HepG2 (cell line): Measurements from ENCODE around the gene NMRAL1. TPM values are rescaled to one million over a fixed set of nuclear protein-coding genes. Genes with fewer than 3 reads are reported as not detected.

Experiments
- AFF4 ChIP-seq: sonication (generic); formaldehyde crosslinking; IDR thresholded peaks from 2 replicates; pipeline ENCODE4 v1.4.0; 2020; ENCODE audit warnings: missing genetic modification reagents
- DMTF1 ChIP-seq: sonication (generic); formaldehyde crosslinking; IDR thresholded peaks from 2 replicates; pipeline ENCODE4 v1.4.0; 2020; ENCODE audit warnings: mild to moderate bottlenecking, missing genetic modification reagents
- DR1 ChIP-seq: sonication (generic); formaldehyde crosslinking; IDR thresholded peaks from 2 replicates; pipeline ENCODE4 v1.8.0; 2021; ENCODE audit warnings: mild to moderate bottlenecking, missing genetic modification reagents, inconsistent platforms
- EP300 ChIP-seq, 3 experiments: sonication (generic) in 1 of 3; formaldehyde crosslinking in 1 of 3; IDR thresholded peaks; 2 replicates each; pipeline versions ENCODE4 v1.5.1 to v1.6.1; 2011 to 2020; ENCODE audit warnings: low read depth in 2 of 3, low read length in 2 of 3, borderline replicate concordance in 1 of 3, improper control_type of control experiment in 1 of 3, mild to moderate bottlenecking in 1 of 3, missing genetic modification reagents in 1 of 3, moderate library complexity in 1 of 3
- NFIC ChIP-seq: IDR thresholded peaks from 2 replicates; pipeline ENCODE4 v1.6.1; 2012; ENCODE audit warnings: mild to moderate bottlenecking, low read length, inconsistent platforms
- NR2C2 ChIP-seq: sonication (generic); formaldehyde crosslinking; IDR thresholded peaks from 2 replicates; pipeline ENCODE4 v1.4.0; 2020; ENCODE audit warnings: missing genetic modification reagents, mild to moderate bottlenecking, moderate library complexity, borderline replicate concordance
- RNF219 ChIP-seq: sonication (generic); formaldehyde crosslinking; IDR thresholded peaks from 2 replicates; pipeline ENCODE4 v1.5.0; 2020; ENCODE audit warnings: mild to moderate bottlenecking, missing genetic modification reagents
- SP1 ChIP-seq, 2 experiments: fragments of 450-650 bp in 1 of 2; sonication (generic) in 1 of 2; formaldehyde crosslinking in 1 of 2; IDR thresholded peaks; 2 replicates each; pipeline versions ENCODE4 v1.4.0 to v1.6.1; 2016 to 2020; ENCODE audit warnings: missing genetic modification reagents in 1 of 2
- TARDBP ChIP-seq: sonication (generic); formaldehyde crosslinking; IDR thresholded peaks from 2 replicates; pipeline ENCODE4 v1.8.0; 2022; ENCODE audit warnings: mild to moderate bottlenecking, missing genetic modification reagents
- TCF12 ChIP-seq, 2 experiments: fragments of 450-650 bp in 1 of 2; sonication (generic) in 1 of 2; formaldehyde crosslinking in 1 of 2; IDR thresholded peaks; 2 replicates each; pipeline versions ENCODE4 v1.6.1 to v1.8.0; 2017 to 2022; ENCODE audit warnings: antibody characterized with exemption in 1 of 2, mild to moderate bottlenecking in 1 of 2, missing genetic modification reagents in 1 of 2, moderate library complexity in 1 of 2
- TOPORS ChIP-seq: sonication (generic); formaldehyde crosslinking; IDR thresholded peaks from 2 replicates; pipeline ENCODE4 v1.8.0; 2023; ENCODE audit warnings: mild to moderate bottlenecking, missing genetic modification reagents
- ZBTB26 ChIP-seq: IDR thresholded peaks from 2 replicates; pipeline ENCODE4 v1.6.1; 2016; ENCODE audit warnings: missing compliant biosample characterization, missing genetic modification reagents, borderline replicate concordance
- ZNF205 ChIP-seq: IDR thresholded peaks from 2 replicates; pipeline ENCODE4 v1.6.1; 2018; ENCODE audit warnings: missing biosample characterization, missing genetic modification reagents
- ZNF234 ChIP-seq: sonication (generic); formaldehyde crosslinking; conservative IDR thresholded peaks from 2 replicates; pipeline ENCODE4 v1.5.1; 2020; ENCODE audit warnings: mild to moderate bottlenecking, missing genetic modification reagents
- ZNF292 ChIP-seq: sonication (generic); formaldehyde crosslinking; IDR thresholded peaks from 2 replicates; pipeline ENCODE4 v1.8.1; 2022; ENCODE audit warnings: mild to moderate bottlenecking, low read depth, missing genetic modification reagents, borderline replicate concordance
- ZNF337 ChIP-seq: sonication (generic); formaldehyde crosslinking; IDR thresholded peaks from 2 replicates; pipeline ENCODE4 v1.5.1; 2020; ENCODE audit warnings: missing genetic modification reagents, low read depth, mild to moderate bottlenecking, borderline replicate concordance
- ZNF672 ChIP-seq: sonication (generic); formaldehyde crosslinking; IDR thresholded peaks from 2 replicates; pipeline ENCODE4 v1.8.1; 2022; ENCODE audit warnings: missing genetic modification reagents
- ZNF776 ChIP-seq: sonication (generic); formaldehyde crosslinking; IDR thresholded peaks from 2 replicates; pipeline ENCODE4 v1.4.0; 2020; ENCODE audit warnings: mild to moderate bottlenecking, missing genetic modification reagents
- polyA plus RNA-seq, 8 experiments: library from polyadenylated mRNA; depleted of rRNA in 3 of 8; stranded (reverse) in 7 of 8; unstranded in 1 of 8; fragments of >200 nt; fragmentation: Illumina TruSeq in 4 of 8; extraction: Trizol in 4 of 8; gene quantifications; 2 replicates each; pipeline versions ENCODE4 v1.2.1 to v1.2.3, GENCODE V29; 2011 to 2016; ENCODE audit warnings: low read depth in 4 of 8, missing spikeins in 1 of 8, mixed read lengths in 1 of 8; ENCODE audit not compliant: insufficient read depth in 1 of 8
- total RNA-seq, 5 experiments: library from RNA; depleted of rRNA; stranded (reverse); fragments of >200 nt; fragmentation: Illumina TruSeq; extraction: Trizol; gene quantifications; 2 replicates each; pipeline ENCODE4 v1.2.3, GENCODE V29; 2016; ENCODE audit warnings: low read depth in 1 of 5

NMRAL1 gene
- total and polyA plus RNA-seq, 2 of the 13 experiments (the other 11 are each of a cell fraction or from before 2014, with no cell fraction given) = 30.8 to 33.1 TPM

- no peak; the same call in none of the 2 replicates for TF ChIP-seq ZBTB26 (CRISPR knock-in tag)
- no peak for TF ChIP-seq ZNF672 (CRISPR knock-in tag)
- TF ChIP-seq ZNF205 (CRISPR knock-in tag) = no peak
- no peak for TF ChIP-seq ZNF292 (CRISPR knock-in tag)
- no peak for TF ChIP-seq DMTF1 (CRISPR knock-in tag)
- TF ChIP-seq TOPORS (CRISPR knock-in tag) = peak; percentile 52; the same call in 1 of the 2 replicates
- TF ChIP-seq RNF219 (CRISPR knock-in tag) = no peak; the same call in 1 of the 2 replicates
- peak; percentile 64 for TF ChIP-seq TARDBP (CRISPR knock-in tag)
- TF ChIP-seq SP1 (IDR thresholded peaks at IDR 0.05) = no peak
- 0 out of 2 replicates have a peak, but pooled peaks have one; percentile 16 for TF ChIP-seq SP1 (CRISPR knock-in tag; IDR thresholded peaks at IDR 0.05)
- no peak for TF ChIP-seq TCF12 (IDR thresholded peaks at IDR 0.05)
- no peak for TF ChIP-seq TCF12 (CRISPR knock-in tag; IDR thresholded peaks at IDR 0.05)
- TF ChIP-seq DR1 = peak; percentile 14; the same call in 1 of the 2 replicates
- peak; percentile 91 for TF ChIP-seq NR2C2 (CRISPR knock-in tag)
- TF ChIP-seq NFIC = no peak
- TF ChIP-seq ZNF234 (CRISPR knock-in tag) = no peak
- TF ChIP-seq EP300 (IDR thresholded peaks at IDR 0.05; ENCODE audit: low read depth in 2 of 2, low read length in 2 of 2) = peak in 1 of 2 experiments; percentile 16; a peak in 1 of 4 replicates
- no peak; the same call in 1 of the 2 replicates for TF ChIP-seq EP300 (CRISPR knock-in tag; IDR thresholded peaks at IDR 0.05; ENCODE audit: borderline replicate concordance)
- TF ChIP-seq ZNF337 (CRISPR knock-in tag) = no peak
- TF ChIP-seq AFF4 (CRISPR knock-in tag) = no peak; the same call in 1 of the 2 replicates
- no peak; the same call in 1 of the 2 replicates for TF ChIP-seq ZNF776 (CRISPR knock-in tag)
These were observed 48.3 kb downstream of the NMRAL1 start (continued) for GRCh38 chr16:4426021-4426684.
